IPS-11a (cell line): Measurements from ENCODE around the gene NCAN.
"Not testable (repeated sequence)": the region's sequence is repeated elsewhere in the genome, so short reads cannot be mapped to it uniquely, and the experiment has no call there.

Source experiments
- H3K4me3 ChIP-seq: one replicate; pipeline ENCODE4 v1.5.1; 2013; ENCODE audit warnings: low read depth, low read length, control low read depth

NCAN gene

DNA sequence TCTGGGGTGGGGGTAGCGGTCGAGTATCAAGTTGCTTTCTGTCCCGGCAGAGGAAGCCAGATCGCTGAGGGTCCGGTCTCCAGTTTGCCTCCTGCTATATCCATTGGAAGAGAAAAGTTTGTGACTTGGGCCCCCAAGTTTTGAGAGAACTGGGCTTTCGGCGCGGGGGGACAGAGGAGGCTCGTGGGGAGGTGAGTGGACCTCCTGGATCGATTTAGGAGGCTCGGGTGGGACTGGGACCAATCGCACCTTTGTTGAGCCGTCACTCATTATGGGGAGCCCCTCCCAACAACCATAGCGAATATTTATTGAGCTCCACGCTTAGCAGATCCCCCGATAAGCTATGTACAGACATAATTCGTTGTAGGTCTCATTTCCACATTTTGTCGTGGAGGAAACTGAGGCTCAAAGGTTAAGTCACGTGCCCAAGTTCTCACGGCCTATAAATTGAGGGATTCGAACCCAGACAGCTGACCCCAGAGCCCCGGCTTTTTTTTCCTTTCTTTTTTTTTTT is 18.8 kb upstream of the NCAN start:
- peak overlapping the region; percentile 74 for H3K4me3 ChIP-seq

DNA sequence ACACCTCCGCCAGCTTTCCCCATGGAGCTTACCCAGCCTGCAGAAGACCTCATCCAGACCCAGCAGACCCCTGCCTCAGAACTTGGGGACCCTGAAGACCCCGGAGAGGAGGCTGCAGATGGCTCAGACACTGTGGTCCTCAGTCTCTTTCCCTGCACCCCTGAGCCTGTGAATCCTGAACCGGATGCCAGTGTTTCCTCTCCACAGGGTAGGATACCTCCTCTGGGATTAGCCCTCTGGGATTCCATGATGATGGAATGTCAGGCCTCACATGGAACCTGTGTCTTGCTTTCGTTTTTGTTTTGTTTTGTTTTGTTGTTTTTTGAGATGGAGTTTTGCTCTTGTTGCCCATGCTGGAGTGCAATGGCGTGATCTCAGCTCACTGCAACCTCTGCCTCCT is 17.8 kb upstream of the NCAN start:
- no peak overlapping the region for H3K4me3 ChIP-seq

DNA sequence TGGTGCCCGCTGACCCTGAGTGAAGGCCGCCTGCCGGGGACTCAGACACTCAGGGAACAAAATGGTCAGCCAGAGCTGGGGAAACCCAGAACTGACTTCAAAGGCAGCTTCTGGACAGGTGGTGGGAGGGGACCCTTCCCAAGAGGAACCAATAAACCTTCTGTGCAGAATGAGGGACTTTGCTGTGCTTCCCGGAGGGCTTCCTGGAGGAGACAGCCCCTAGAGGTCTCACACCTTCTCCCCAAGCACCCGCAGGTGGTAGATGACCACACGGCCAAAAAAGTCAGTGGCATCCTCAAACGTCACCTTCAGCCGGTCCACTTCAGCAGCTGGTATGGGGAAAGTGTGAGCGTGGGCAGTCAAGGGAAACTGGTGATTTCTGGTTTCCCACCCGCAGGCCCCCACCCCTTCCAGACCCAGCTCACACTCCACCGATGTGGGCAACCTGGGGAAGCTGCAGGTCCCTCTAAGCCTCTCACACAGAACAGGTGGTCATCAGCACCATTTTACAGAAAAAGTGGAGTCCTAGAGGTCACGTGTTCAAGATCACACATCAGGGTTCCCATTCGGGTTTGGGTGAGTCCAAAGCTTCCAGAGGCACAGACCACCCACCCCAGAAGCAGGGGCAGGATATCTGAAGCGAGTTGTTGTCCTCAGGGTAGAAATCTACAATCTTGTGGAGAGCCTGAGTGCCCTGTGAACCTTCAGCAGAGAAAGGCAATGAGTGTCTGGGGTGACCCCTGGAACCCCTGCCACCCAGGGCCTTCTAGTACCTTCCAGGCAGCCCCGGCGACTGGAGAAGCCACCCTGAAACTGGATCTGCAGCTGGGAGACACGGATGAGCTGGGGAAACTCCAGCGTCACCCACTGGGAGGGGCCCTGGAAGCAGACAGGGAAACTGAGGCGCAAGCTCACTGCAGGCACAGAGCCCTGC is 9.8 kb upstream of the NCAN start:
- H3K4me3 ChIP-seq: no peak overlapping the region

DNA sequence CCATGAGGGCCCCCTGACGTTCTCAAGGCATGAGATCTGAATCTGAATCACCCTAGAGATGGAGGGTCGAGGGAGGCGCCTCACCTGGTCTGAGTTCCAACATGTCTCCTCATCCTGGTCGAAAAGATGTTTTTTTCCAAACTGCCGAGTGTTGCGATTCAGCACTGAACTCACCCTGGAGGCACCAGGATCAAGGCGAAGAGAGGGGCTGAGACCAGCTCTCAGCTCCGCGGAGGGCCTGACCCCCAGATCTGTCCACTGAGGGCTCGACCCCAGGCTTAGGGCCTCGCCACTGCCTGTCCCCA is 9.1 kb upstream of the NCAN start:
- H3K4me3 ChIP-seq: peak overlapping the region; percentile 66

DNA sequence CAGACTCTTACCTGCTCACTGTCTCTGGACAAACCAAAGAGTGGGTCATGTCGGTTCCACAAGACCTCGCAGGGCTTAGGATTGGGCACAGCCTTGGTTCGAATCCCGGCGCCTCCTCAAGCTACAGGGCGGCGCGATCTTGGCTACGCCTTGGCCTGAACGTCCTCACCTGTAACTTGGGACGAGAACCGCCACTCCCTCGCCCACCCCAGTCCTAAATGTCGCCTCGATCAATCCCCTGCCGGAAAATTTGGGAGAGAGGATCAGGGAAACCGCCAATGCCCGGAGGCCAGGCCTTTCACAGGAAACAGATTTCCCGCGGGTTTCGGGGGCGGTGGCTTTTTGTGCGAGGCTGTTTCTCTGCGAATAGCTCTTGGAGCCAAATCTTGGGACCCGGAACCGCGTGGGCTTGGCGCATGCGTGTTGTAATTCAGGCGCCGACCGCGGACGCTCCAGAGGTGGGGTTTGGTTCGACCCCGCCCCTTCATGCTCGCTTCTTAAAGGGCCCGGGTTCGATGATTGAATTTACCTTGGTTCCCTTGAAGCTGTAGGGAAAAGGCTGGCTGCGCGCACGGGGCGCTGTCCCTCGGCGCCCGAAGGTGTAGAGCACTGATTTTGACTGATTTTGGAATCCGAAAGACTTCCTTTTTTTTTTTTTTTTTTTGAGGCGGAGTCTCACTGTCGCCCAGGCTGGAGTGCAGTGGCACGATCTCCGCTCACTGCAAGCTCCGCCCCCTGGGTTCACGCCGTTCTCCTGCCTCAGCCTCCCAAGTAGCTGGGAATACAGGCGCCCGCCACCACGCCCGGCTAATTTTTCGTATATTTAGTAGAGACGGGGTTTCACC is 8.5 kb upstream of the NCAN start, which contains the start of gene NR2C2AP:
Gene NR2C2AP (minus strand): TSS at position 403 of the 845 bp plus-strand sequence. CDS start 354 bp downstream, at position 49.
- H3K4me3 ChIP-seq: peak within 1 kb of the TSS; percentile 66

DNA sequence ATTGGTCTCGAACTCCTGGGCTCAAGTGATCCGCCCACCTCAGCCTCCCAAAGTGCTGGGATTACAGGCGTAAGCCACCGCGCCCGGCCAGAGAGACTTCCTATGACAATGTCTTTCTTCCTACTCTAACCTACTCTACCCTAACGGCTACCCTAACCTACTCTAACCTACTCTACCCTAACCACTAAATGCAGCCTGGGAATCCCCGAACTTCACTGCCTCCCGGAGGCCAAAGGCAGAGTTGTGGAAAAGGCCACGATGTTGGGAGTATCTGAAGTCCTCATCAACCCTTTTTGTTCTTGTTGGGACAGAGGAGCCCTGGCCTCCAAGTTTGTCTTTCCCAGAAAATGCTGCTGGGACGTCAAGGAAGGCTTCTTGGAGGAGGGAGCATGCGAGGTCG is 7.6 kb upstream of the NCAN start:
- H3K4me3 ChIP-seq: no peak overlapping the region

DNA sequence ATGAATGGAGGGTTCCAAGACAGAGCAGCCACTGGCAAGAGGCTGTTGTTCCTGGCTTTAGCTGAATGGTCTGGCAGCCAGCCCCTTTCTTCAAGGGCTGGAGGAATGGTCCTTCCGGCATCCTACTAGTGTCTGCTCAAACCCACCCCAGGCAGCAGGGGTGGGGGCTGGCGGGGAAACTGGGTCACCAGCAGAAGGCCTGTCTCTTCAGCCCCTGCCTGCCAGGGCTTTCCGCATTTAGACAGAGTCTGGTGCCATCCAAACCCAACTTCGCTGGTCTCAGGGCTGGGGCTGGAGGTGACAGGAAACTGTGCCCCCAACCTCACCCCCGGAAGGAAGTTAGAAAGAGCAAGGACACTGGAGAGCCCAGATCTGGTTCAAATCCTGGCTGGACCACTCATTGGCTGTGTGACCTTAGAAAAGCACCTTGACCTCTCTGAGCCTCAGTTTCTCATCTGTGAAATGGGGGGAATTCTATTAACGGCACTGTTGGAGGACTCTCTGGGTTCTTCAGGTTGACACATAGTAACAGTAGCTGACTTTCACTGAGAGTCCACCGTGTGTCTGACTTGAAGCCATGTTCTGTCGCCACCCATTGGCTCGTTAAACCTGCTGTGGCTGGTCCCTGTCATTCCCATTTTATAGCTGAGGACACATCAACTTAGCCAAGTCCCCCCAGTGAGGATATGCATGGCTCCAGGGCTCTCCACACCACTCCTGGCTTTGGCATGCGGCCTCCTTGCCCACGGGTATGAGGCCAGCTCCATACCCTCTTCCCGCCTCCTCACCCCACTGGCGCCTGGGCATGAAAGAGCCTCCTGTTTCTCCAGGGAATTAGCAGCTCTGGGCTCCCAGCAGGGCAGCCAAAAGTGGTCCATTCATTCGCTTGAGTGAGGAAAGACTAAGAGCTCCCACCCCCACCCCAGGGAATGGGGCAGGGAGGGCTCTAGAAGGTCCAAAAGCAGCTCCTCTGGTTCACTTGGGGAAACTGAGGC is 6.0 kb upstream of the NCAN start:
- no peak overlapping the region for H3K4me3 ChIP-seq

DNA sequence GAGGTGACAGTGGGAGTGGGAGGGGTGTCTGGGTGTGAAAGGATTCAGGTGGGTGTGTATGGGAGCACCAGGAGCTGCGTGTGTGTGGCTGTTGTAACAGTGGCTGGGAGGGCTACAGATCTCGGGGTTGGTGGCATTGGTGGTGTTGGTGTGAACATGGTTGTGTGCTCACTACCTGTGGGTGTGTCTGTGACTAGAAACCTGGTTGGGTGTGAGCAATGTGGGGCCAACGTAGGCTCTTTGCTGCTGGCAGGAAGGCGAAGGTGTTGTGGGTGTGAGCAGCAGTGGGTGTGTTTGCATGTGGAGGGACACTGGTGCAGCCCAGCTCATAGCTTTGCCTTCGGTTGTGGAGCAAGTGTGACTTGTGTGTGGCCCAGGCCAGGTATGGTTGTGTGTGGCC is 4.8 kb upstream of the NCAN start:
- H3K4me3 ChIP-seq: no peak overlapping the region

DNA sequence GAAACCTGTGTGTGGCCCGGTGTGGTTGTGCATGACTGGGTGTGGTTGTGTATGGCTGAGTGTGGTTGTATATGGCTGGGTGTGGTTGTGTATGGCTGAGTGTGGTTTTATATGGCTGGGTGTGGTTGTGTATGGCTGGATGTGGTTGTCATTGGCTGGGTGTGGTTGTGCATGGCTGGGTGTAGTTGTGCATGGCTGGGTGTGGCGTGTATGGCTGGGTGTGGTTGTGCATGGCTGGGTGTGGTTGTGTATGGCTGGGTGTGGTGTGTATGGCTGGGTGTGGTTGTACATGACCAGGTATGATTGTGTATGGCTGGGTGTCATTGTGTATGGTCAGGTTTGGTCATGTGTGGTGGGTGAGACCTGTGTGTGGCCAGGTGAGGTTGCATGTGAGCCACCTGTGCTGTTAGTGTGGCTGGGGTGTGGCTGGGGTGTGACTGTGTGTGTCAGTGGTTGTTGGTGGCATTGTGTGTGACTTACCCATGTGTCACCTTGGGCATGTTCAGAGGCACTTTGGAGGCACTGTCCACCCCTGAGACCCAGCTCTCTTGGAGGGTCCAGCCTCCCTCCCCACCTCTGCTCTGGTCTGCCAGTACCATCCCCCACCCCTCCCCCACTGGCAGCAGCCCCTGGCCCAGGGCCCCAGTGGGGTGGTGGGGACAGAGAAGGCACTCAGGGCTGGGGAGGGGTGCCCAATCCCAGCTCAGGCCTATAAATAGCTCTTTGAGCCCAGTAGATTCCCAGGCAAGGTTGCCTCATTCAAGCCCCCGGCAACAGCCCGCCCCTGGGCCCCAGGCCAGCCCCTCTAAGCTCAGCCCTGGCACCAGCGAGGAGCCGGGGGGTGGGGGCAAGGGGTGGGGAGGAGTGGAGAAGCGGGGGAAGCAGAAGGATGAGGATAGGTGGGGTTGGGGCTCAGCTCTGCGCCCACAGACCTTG is 3.9 kb upstream of the NCAN start:
- no peak overlapping the region for H3K4me3 ChIP-seq

DNA sequence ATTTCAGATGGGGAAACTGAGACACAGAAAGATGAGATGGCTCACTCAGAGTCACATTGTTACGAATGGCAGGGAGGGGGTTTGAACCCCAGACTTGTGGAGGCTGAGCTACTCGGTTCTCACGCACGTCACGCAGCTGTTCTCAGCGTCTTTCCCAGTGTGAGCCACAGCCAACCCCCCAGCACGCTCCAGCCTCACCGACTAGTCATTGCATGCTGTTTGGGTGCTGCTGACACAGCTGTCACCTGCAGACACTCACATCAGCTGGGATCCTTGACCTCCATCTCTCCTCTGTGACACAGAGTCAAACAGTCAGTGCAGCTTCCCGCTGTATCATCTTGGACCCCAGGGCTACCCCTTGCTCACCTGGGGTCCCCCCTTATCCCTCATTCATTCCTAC is 2.4 kb upstream of the NCAN start:
- no peak overlapping the region for H3K4me3 ChIP-seq

DNA sequence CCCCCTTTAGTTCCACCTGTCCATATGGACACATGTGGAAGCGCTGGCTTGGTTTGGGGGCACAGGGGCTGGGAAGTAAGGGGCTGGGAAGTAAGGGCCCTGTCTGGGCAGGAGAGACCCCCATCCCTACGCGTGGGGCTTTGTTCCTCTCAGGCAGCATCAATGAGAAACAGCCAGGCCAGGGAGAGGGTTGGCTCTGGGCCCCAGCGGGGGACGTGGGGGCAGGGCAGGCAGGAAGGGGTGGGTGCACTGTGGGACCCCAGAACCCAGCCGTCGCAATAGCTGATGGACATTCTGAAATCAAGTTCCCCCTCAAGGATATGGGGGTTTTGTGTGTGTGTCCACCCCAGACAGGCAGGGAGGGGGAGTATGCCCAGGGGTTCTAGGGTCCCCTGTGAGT is 1.2 kb downstream of the NCAN start:
- no peak overlapping the region for H3K4me3 ChIP-seq

DNA sequence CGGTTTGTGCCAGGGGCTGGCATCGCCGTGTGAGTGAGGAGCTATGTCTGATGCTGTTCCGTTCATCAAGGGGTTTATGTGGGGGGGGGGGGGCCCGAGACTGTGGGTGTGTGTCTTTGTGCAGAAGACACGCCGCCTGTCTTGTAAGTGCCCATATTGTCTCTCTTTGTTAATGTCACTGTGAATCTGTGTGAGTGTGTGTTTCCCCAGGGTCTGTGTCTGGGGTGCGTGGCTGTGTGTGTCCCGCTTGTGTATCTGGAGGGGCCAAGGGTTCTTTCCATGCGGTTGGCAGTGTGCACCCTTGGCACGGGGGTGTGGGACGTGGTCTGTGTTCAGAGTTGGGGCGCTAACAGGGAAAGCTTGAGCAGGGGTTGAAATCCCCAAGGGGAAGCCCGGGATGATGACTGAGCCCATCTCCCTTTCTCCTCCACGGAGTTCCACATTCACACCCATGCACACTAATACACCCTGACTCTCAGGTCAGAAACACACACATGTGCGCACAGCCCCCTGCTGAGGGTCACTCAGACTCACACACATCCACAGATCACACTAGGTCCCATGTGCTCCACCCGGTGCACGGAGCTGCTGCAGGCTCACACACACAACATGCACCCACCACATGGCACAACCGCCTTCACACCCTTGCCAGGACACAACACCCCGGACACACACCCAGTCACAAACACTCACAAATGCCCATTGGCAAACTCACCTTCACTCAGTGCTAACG is 1.8 kb downstream of the NCAN start:
- no peak overlapping the region for H3K4me3 ChIP-seq

DNA sequence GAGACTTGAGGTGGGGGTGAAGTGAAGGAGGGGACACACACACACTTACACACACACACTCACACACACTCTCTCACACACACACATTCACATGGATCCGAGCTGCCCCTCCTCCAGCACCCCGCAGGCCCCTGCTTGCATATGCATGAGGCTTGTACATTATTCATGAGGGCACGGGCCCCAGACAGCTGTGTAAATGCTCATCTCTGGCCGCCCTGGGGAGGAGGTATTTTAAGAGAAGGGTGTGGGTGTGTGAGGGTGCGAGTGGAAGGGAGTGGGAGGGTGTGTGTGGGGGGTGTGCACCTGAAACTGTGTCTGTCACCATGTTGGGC is 2.4 kb downstream of the NCAN start:
- H3K4me3 ChIP-seq: no peak overlapping the region

DNA sequence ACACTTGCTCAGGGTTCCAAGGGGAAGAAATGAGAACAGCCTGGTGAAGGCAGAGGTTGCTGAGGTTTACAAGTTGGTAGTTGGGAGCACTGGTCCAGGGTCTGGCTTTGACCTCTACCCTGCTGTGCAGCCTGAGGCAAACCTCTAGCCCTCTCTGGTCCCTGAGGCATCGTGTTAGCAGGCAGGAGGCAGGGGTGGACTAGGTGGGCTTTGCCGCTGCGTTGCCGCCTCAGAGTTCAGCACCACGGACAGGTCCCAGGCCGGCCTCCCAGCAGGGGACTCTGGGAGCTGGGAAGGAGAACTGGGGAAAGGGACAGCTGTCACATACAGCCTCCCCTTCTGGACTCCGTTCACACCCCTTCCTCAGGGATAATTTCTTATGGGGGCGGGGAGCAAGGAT is 3.1 kb downstream of the NCAN start:
- no peak overlapping the region for H3K4me3 ChIP-seq

DNA sequence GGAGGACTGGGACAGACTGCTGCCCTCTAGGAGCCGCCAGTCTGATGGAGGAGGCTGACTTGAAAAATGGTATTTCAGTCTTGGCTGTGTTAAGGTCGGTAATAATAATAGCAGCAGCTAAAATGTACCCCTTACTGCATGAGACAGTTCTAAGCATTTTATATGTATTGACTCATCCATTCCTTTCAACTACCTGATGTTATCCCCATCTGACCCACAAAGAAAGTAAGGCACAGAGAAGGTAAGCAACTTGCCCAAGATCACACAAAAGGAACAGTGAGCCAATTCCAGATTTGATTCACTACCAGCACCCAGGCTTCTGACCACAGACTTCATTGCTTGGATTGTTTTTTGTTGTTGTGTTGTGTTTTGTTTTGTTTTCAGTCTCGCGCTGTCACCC is 4.0 kb downstream of the NCAN start:
- H3K4me3 ChIP-seq: no peak overlapping the region

DNA sequence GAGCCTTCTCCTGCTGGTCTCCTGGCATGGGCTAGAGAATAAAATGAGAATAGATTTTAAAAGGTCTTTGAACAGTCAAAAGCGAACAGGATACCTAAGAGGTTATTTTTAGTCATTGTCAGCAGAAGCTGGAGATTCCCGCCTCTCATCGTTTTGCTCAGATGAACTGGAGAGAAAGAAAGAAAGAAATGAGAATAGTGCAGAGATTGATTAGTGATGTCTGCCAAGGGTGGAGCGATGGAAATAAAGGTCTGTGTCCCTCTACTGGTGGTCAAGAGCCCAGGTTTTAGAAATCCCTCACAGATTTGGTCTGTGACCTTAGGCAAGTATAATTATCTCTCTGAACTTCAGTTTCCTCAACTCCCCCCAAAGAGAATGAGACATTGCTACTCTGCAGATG is 5.3 kb downstream of the NCAN start:
- no peak overlapping the region for H3K4me3 ChIP-seq

DNA sequence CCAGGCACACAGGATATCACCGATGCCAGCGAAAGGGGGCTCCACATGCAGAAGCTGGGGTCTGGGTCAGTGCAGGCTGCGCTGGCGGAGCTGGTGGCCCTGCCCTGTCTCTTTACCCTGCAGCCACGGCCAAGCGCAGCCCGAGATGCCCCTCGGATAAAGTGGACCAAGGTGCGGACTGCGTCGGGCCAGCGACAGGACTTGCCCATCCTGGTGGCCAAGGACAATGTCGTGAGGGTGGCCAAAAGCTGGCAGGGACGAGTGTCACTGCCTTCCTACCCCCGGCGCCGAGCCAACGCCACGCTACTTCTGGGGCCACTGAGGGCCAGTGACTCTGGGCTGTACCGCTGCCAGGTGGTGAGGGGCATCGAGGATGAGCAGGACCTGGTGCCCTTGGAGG is 7.2 kb downstream of the NCAN start:
- no peak overlapping the region for H3K4me3 ChIP-seq

DNA sequence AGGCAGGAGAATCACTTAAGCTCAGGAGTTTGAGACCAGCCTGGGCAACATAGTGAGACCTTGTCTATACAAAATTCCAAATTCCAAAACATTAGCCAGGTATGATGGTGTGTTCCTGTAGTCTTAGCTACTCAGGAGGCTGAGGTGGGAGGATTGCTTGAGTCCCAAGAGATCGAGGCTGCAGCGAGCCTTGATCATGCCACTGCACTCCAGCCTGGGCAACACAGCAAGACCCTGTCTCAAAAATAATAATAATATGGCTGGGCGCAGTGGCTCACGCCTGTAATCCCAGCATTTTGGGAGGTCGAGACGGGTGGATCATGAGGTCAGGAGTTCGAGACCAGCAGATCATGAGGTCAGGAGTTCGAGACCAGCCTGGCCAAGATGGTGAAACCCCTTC is 9.2 kb downstream of the NCAN start:
- H3K4me3 ChIP-seq: not testable (repeated sequence)

DNA sequence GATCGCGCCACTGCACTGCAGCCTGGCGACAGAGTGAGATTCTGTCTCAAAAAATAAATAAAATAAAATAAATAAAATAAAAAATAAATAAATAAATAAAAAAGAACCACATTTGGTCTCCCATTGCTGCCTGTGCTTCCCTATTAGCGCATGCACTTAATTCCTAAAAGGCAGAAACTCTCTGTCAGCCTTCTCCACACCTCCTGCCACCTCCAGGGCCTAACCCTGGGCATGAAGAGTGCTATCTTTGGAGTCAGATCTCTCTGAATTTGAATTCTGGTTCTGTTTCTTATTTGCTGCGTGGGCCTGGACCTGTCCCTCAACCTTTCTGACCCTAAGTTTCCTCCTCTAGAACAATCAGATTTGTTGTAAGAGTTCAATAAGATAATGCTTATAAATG is 11.3 kb downstream of the NCAN start:
- no peak overlapping the region for H3K4me3 ChIP-seq
